Astrocyte of the spinal cord (primary cell): ENCODE data around the gene GPR135.

Source experiments
- DNase-seq: peaks from one replicate; pipeline ENCODE4 v3.0.0; 2011; ENCODE audit warnings: low read depth, low spot score
- H3K4me3 ChIP-seq: 2 replicates; pipeline ENCODE4 v1.5.1; 2011; ENCODE audit warnings: low read depth, mild to moderate bottlenecking, low read length, moderate library complexity
- CTCF ChIP-seq: IDR thresholded peaks from 2 replicates; pipeline ENCODE4 v1.5.1; 2012; ENCODE audit warnings: low read depth, mild to moderate bottlenecking, low read length, inconsistent platforms
- in situ Hi-C: cut with HindIII; loops from 2 replicates; pipeline ENCODE4 v1.10.0; 2017; ENCODE audit warnings: low sequenced_read_pairs

GPR135 gene

DNA sequence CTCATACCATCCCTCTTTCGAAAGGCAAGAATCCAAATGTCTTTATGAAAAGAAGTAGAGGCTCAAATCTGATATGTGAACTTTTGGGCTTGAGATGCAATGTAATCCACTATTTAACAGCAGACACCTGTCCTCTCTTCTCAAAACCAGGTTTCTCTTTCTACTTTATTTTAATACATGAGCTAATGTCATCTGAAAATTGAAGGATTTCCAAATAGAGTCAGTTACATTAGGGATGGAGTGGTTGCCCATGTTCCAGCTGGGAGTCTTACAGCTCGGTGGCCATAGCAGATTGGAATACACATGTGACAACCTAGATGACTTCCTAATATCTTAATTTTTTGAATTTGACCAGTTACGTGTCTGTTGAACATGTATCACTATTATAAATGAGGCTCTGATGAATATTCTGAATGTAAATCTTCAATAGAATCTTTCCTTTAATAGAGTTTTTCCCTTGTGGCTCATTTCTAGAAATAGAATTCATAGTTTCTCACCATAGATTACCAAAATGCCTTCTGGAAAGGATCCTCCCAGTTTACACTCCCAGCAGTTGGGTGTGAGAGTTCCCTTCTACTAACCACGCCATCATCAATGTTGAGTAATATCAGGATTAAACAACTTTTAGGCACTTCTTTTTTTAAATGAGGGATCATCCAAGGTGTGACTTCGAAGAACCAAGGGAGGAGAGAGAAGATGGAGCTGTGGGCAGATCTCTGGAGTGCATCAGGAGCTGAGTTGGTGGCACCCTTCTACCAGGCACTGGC lies 49.2 kb downstream of the GPR135 start:
- in situ Hi-C loops: no loop called here
- TF ChIP-seq CTCF: no peak
- DNase-seq: no peak

More for the DNA sequence above, 49.2 kb downstream of the GPR135 start:
- no peak overlapping the region for H3K4me3 ChIP-seq
